ENCODE data around the gene STAT2. TPM values are rescaled to one million over a fixed set of nuclear protein-coding genes. Genes with fewer than 3 reads are reported as not detected.

Gene STAT2
- total and polyA plus RNA-seq, 10 of the 15 experiments (the other 5 are each of a cell fraction or from before 2014, with no cell fraction given) = 16.9 to 106 (median 77.9) TPM

GRCh38 chr12:56338308-56339157 lies 21.4 kb downstream of the STAT2 start, which contains the start of gene IL23A (continued):
- TF ChIP-seq CTCF (IDR thresholded peaks at IDR 0.05 in 2 of 3, conservative IDR thresholded peaks at IDR 0.05 in 1 of 3; ENCODE audit: control insufficient read depth in 2 of 3, extremely low read depth in 1 of 3, insufficient read depth in 1 of 3, low read depth in 3 of 3, low read length in 3 of 3) (no peak), EZH2 (IDR thresholded peaks at IDR 0.05; ENCODE audit: borderline replicate concordance, control insufficient read depth, low read depth, low read length) (no peak), TARDBP (IDR thresholded peaks at IDR 0.05; ENCODE audit: borderline replicate concordance) (no peak), TCF12 (IDR thresholded peaks at IDR 0.05; ENCODE audit: low read depth, low read length) (peak; percentile 32; the same call in 1 of the 2 replicates), TBL1XR1 (IDR thresholded peaks at IDR 0.05; ENCODE audit: low read depth, low read length) (no peak), SMARCA5 (IDR thresholded peaks at IDR 0.05) (peak; percentile 26; the same call in 1 of the 2 replicates), PML (IDR thresholded peaks at IDR 0.05; ENCODE audit: low read length) (no peak), SUPT20H (IDR thresholded peaks at IDR 0.05; ENCODE audit: borderline replicate concordance, control insufficient read depth, low read depth, low read length) (no peak), DPF2 (IDR thresholded peaks at IDR 0.05) (no peak), CREB1 (IDR thresholded peaks at IDR 0.05; ENCODE audit: low read depth) (peak; percentile 69; the same call in 1 of the 2 replicates), MXI1 (IDR thresholded peaks at IDR 0.05; ENCODE audit: low read depth, low read length) (no peak), NR2C1 (IDR thresholded peaks at IDR 0.05) (no peak), ATF3 (IDR thresholded peaks at IDR 0.05; ENCODE audit: borderline replicate concordance, extremely low read depth, low read depth, low read length) (no peak), WRNIP1 (IDR thresholded peaks at IDR 0.05; ENCODE audit: borderline replicate concordance, low read depth, low read length) (no peak), FOS (IDR thresholded peaks at IDR 0.05; ENCODE audit: borderline replicate concordance, extremely low read depth, insufficient read length) (no peak), PKNOX1 (IDR thresholded peaks at IDR 0.05) (no peak), KDM1A (IDR thresholded peaks at IDR 0.05; ENCODE audit: borderline replicate concordance) (no peak), CEBPZ (IDR thresholded peaks at IDR 0.05; ENCODE audit: low read depth, low read length) (no peak), BCL11A (IDR thresholded peaks at IDR 0.05; ENCODE audit: low read depth, low read length) (peak; percentile 37; the same call in 1 of the 2 replicates), ZSCAN29 (IDR thresholded peaks at IDR 0.05) (no peak), NRF1 (conservative IDR thresholded peaks at IDR 0.05; ENCODE audit: low read depth, low read length) (no peak), USF1 (IDR thresholded peaks at IDR 0.05; ENCODE audit: borderline replicate concordance, extremely low read length, insufficient read depth, low read depth, low read length) (no peak)

Data from GM12878 (cell line).